K562 (cell line): ENCODE results near the gene MRPL11. TPM values are rescaled to one million over a fixed set of nuclear protein-coding genes. Genes with fewer than 3 reads are reported as not detected.
"Not testable (repeated sequence)": the region's sequence is repeated elsewhere in the genome, so short reads cannot be mapped to it uniquely, and the experiment has no call there.

Source experiments
- ATAC-seq: fragments of 200-7000 bp; cut with Tn5 transposase; 3 replicates; pipeline ENCODE4 v1.9.1; 2020; ENCODE audit warnings: moderate library complexity
- BruUV-seq: library from RNA; stranded (reverse); fragments of 400-500 nt; replicated peaks from 2 replicates; lab custom pipeline; 2021; lab: Mats Ljungman, UMichigan
- CTCF ChIA-PET: fragments of 300-600 bp; formaldehyde crosslinking; extraction: SDS; loops from one replicate; lab custom pipeline; 2021; ENCODE audit warnings: low intra/inter-chr PET ratio; lab: Yijun Ruan, JAX
- POLR2A ChIA-PET: fragments of 300-600, 350-650 bp; sonication (Branson Sonifier 250); formaldehyde crosslinking; extraction: SDS; loops from one replicate; lab custom pipeline; 2021; ENCODE audit warnings: antibody characterized with exemption, inconsistent platforms; lab: Yijun Ruan, JAX
- DNase-seq, 4 experiments: peaks; one replicate each; pipeline versions ENCODE4 v3.0.0 to v3.0.0-alpha.2; 2011 to 2018; ENCODE audit warnings: low spot score in 3 of 4, mixed read lengths in 3 of 4; ENCODE audit errors: extremely low read depth in 1 of 4
- FAIRE-seq: peaks from 2 replicates; lab custom pipeline; 2011; peaks lifted over from hg19 to GRCh38; lab: Jason Lieb, UNC
- H2AFZ ChIP-seq: 2 replicates; pipeline ENCODE4 v1.6.0; 2011; ENCODE audit warnings: low read depth, low read length, control low read depth, inconsistent platforms
- H3K27ac ChIP-seq: fragments of 200-600 bp; 3 replicates; pipeline ENCODE4 v1.8.0; 2011; ENCODE audit warnings: low read depth, mild to moderate bottlenecking, control low read depth, inconsistent platforms, low read length, moderate library complexity, mixed read lengths; ENCODE audit errors: extremely low read depth
- H3K27me3 ChIP-seq, 2 experiments: fragments of 300-600 bp in 1 of 2; 2 replicates in 1 of 2; 3 replicates in 1 of 2; pipeline versions ENCODE4 v1.6.0 to v1.8.0; 2011; ENCODE audit warnings: inconsistent platforms in 2 of 2, low read length in 2 of 2, mild to moderate bottlenecking in 1 of 2, mixed read lengths in 1 of 2, moderate library complexity in 1 of 2; ENCODE audit not compliant: control insufficient read depth in 2 of 2, insufficient read depth in 2 of 2
- H3K36me3 ChIP-seq: fragments of 300-600 bp; 3 replicates; pipeline ENCODE4 v1.8.0; 2011; ENCODE audit warnings: mild to moderate bottlenecking, low read length, inconsistent platforms; ENCODE audit not compliant: control insufficient read depth, insufficient read depth
- H3K4me1 ChIP-seq, 2 experiments: fragments of 200-600 bp in 1 of 2; replicated peaks in 1 of 2; 2 replicates in 1 of 2; 3 replicates in 1 of 2; pipeline versions ENCODE4 v1.5.1 to v1.8.0; 2011; ENCODE audit warnings: inconsistent platforms in 2 of 2, low read length in 2 of 2, mild to moderate bottlenecking in 1 of 2, mixed read lengths in 1 of 2, moderate library complexity in 1 of 2; ENCODE audit not compliant: control insufficient read depth in 2 of 2, insufficient read depth in 2 of 2
- H3K4me2 ChIP-seq: 2 replicates; pipeline ENCODE4 v1.6.1; 2011; ENCODE audit warnings: low read length, control low read depth, inconsistent platforms, mixed read lengths; ENCODE audit not compliant: insufficient read depth
- H3K4me3 ChIP-seq: fragments of 200-600 bp; sonication (generic), shearing (Covaris generic); 2 replicates; pipeline ENCODE4 v1.5.1; 2016; ENCODE audit warnings: control low read depth, inconsistent platforms
- H3K79me2 ChIP-seq: fragments of 200-600 bp; 3 replicates; pipeline ENCODE4 v1.8.0; 2011; ENCODE audit warnings: low read length, inconsistent platforms; ENCODE audit not compliant: control insufficient read depth, insufficient read depth
- H3K9ac ChIP-seq, 2 experiments: 2 replicates each; pipeline versions ENCODE4 v1.6.0 to v1.6.1; 2011; ENCODE audit warnings: low read depth in 2 of 2, low read length in 2 of 2, control low read depth in 1 of 2, inconsistent platforms in 1 of 2, mild to moderate bottlenecking in 1 of 2, mixed read lengths in 1 of 2; ENCODE audit not compliant: insufficient read depth in 1 of 2
- H3K9me1 ChIP-seq: one replicate; pipeline ENCODE4 v1.6.0; 2011; ENCODE audit warnings: inconsistent platforms, mild to moderate bottlenecking, low read length, moderate library complexity; ENCODE audit not compliant: control insufficient read depth, insufficient read depth
- H3K9me3 ChIP-seq: replicated peaks from 2 replicates; pipeline ENCODE4 v1.5.1; 2011; ENCODE audit warnings: low read depth, low read length, inconsistent platforms; ENCODE audit not compliant: control insufficient read depth, insufficient read depth
- H4K20me1 ChIP-seq: replicated peaks from 2 replicates; pipeline ENCODE4 v1.6.1; 2011; ENCODE audit warnings: low read length, inconsistent platforms, mixed read lengths; ENCODE audit not compliant: control insufficient read depth, insufficient read depth
- CEBPB ChIP-seq: fragments of 450-650 bp; IDR thresholded peaks from 2 replicates; pipeline ENCODE4 v1.6.1; 2016; ENCODE audit warnings: missing genetic modification characterization, missing compliant biosample characterization
- CEBPG ChIP-seq, 3 experiments: fragments of 200-800 bp in 1 of 3; sonication (Bioruptor generic) in 1 of 3; sonication (generic) in 1 of 3; formaldehyde crosslinking in 1 of 3; IDR thresholded peaks in 2 of 3; conservative IDR thresholded peaks in 1 of 3; 2 replicates each; pipeline versions ENCODE4 v1.6.1 to v1.8.0; 2016 to 2022; ENCODE audit warnings: missing compliant biosample characterization in 2 of 3, missing genetic modification characterization in 2 of 3, mild to moderate bottlenecking in 1 of 3, missing genetic modification reagents in 1 of 3
- CTBP1 ChIP-seq: fragments of 450-650 bp; IDR thresholded peaks from 2 replicates; pipeline ENCODE4 v1.6.1; 2016; ENCODE audit warnings: borderline replicate concordance
- EZH2 ChIP-seq: IDR thresholded peaks from 2 replicates; pipeline ENCODE4 v1.6.1; 2012; ENCODE audit warnings: low read depth, mild to moderate bottlenecking, inconsistent platforms, low read length, borderline replicate concordance
- FOSL1 ChIP-seq: fragments of 200-800 bp; sonication (Bioruptor generic); conservative IDR thresholded peaks from 2 replicates; pipeline ENCODE4 v1.6.1; 2016; ENCODE audit warnings: missing genetic modification characterization, missing compliant biosample characterization
- KDM5B ChIP-seq: fragments of 200-600 bp; sonication (generic); IDR thresholded peaks from 2 replicates; pipeline ENCODE4 v1.6.1; 2012; ENCODE audit warnings: low read depth, mild to moderate bottlenecking, moderate library complexity, low read length, control low read depth, inconsistent platforms; ENCODE audit not compliant: insufficient replicate concordance
- ZEB2 ChIP-seq: fragments of 450-650 bp; IDR thresholded peaks from 2 replicates; pipeline ENCODE4 v1.6.1; 2016
- WGBS: fragments of 100-300 bp; shearing (Covaris generic); methylation state at CpG from one replicate; pipeline ENCODE4 v1.1.6; 2016; ENCODE audit warnings: low coverage, mixed read lengths; ENCODE audit not compliant: insufficient coverage; ENCODE audit errors: missing lambda C conversion rate; 5-methylcytosine and 5-hydroxymethylcytosine counted together
- in situ Hi-C: fragments of 300-500 bp; cut with MboI; formaldehyde crosslinking; loops from 4 replicates; pipeline ENCODE4 v1.15.0; 2018; ENCODE audit warnings: inconsistent platforms, mixed read lengths
- intact Hi-C: fragments of 100-400 bp; cut with micrococcal nuclease; formaldehyde crosslinking; loops from 2 replicates; pipeline ENCODE4 v1.14.2; 2022
- polyA plus RNA-seq, 8 experiments: library from polyadenylated mRNA; depleted of rRNA in 4 of 8; stranded (reverse) in 5 of 8; unstranded in 3 of 8; fragments of >200 nt; fragmentation: Nextera tagmentation in 2 of 8; fragmentation: Illumina TruSeq in 1 of 8; extraction: Ambion mirVana in 2 of 8; extraction: Trizol in 1 of 8; gene quantifications; 2 replicates each; pipeline versions ENCODE4 v1.2.1 to v1.2.3, GENCODE V29; 2011 to 2014; ENCODE audit warnings: inconsistent platforms in 1 of 8, missing spikeins in 1 of 8
- total RNA-seq, 7 experiments: library from RNA; depleted of rRNA in 6 of 7; stranded (reverse); fragments of >200 nt in 6 of 7; fragmentation: Illumina TruSeq in 2 of 7; extraction: Trizol in 2 of 7; gene quantifications; 2 replicates each; pipeline versions ENCODE4 v1.2.1 to v1.2.3, GENCODE V29; 2011 to 2021; ENCODE audit warnings: low replicate concordance in 1 of 7
- TF ChIP-seq, protein P1 (sequence below): IDR thresholded peaks from 2 replicates; pipeline ENCODE4 v1.6.1; 2014; ENCODE audit warnings: antibody characterized with exemption
- TF ChIP-seq, protein P2 (sequence below): fragments of 450-650 bp; formaldehyde crosslinking; IDR thresholded peaks from 2 replicates; pipeline ENCODE4 v1.4.0; 2020; ENCODE audit warnings: mild to moderate bottlenecking, moderate library complexity
- TF ChIP-seq, protein P3 (sequence below), 2 experiments: fragments of 450-650 bp in 1 of 2; sonication (generic) in 1 of 2; formaldehyde crosslinking in 1 of 2; IDR thresholded peaks in 1 of 2; conservative IDR thresholded peaks in 1 of 2; 2 replicates each; pipeline versions ENCODE4 v1.6.1 to v1.8.1; 2016 to 2023; ENCODE audit warnings: mild to moderate bottlenecking in 2 of 2, moderate library complexity in 2 of 2, inconsistent platforms in 1 of 2, missing genetic modification reagents in 1 of 2

Gene MRPL11
- total and polyA plus RNA-seq, 9 of the 15 experiments (the other 6 are each of a cell fraction or from before 2014, with no cell fraction given) = 33.0 to 173 (median 91.9) TPM

DNA sequence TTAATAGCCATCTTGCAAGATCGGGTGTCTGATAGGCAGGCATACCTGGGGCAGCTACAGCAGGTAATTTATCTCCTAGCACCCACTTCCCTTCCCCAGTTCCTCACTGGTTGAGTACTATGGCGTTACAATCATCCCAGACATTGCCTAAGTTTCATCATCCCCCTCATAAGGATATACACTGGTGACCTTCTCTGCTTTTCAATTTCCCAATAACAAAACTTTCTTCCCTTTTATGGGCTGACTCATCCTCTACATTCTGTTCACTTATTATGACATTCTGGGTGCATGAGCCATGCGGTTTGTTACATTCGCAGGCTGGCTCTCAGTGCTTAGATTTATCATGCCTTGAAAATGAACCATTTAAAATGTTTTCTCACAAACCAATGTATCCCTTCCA lies 5.0 kb upstream of the MRPL11 start:
- Histone ChIP-seq H3K9me1 (no peaks in the 10 kb centered on the region), H3K27ac (no peak overlapping the region), H4K20me1 (no peaks in the 10 kb centered on the region), H3K4me2 (no peak overlapping the region), H2AFZ (no peak overlapping the region), H3K79me2 (no peaks in the 10 kb centered on the region), H3K27me3 (peaks cover 6 to 16% of the 10 kb centered on the region in 2 experiments; a peak in 3 of 5 replicates), H3K4me1 (peaks cover 0 to 8% of the 10 kb centered on the region in 2 experiments; a peak in 2 of 5 replicates), H3K9me3 (no peaks in the 10 kb centered on the region), H3K9ac (no peak overlapping the region), H3K4me3 (no peak overlapping the region), H3K36me3 (no peaks in the 10 kb centered on the region)
- BruUV-seq = no TSS peak
- no peak for FAIRE-seq
- ChIA-PET POLR2A (no interaction called here), CTCF (no interaction called here)
- intact Hi-C loops (no loop called here), in situ Hi-C loops (no loop called here)
- no peak for ATAC-seq
- WGBS = 1% methylated on average over 4 of the region's 4 CpGs
- DNase-seq = no peak
- TF ChIP-seq KDM5B = no peak
- TF ChIP-seq, protein P1, sequence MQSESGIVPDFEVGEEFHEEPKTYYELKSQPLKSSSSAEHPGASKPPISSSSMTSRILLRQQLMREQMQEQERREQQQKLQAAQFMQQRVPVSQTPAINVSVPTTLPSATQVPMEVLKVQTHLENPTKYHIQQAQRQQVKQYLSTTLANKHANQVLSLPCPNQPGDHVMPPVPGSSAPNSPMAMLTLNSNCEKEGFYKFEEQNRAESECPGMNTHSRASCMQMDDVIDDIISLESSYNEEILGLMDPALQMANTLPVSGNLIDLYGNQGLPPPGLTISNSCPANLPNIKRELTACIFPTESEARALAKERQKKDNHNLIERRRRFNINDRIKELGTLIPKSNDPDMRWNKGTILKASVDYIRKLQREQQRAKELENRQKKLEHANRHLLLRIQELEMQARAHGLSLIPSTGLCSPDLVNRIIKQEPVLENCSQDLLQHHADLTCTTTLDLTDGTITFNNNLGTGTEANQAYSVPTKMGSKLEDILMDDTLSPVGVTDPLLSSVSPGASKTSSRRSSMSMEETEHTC = no peak
- TF ChIP-seq FOSL1 (tag) = 0 out of 2 replicates have a peak, but pooled peaks have one; percentile 24
- TF ChIP-seq EZH2 = no peak
- TF ChIP-seq CEBPB (tag) = peak; percentile 72
- TF ChIP-seq, protein P2, sequence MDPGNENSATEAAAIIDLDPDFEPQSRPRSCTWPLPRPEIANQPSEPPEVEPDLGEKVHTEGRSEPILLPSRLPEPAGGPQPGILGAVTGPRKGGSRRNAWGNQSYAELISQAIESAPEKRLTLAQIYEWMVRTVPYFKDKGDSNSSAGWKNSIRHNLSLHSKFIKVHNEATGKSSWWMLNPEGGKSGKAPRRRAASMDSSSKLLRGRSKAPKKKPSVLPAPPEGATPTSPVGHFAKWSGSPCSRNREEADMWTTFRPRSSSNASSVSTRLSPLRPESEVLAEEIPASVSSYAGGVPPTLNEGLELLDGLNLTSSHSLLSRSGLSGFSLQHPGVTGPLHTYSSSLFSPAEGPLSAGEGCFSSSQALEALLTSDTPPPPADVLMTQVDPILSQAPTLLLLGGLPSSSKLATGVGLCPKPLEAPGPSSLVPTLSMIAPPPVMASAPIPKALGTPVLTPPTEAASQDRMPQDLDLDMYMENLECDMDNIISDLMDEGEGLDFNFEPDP = no peak
- TF ChIP-seq CEBPG (CRISPR knock-in tag; IDR thresholded peaks at IDR 0.05) = peak; percentile 64
- peak in 1 of 2 experiments; percentile 95; a peak in 2 of 4 replicates for TF ChIP-seq CEBPG (tag; conservative IDR thresholded peaks at IDR 0.05 in 1 of 2, IDR thresholded peaks at IDR 0.05 in 1 of 2)
- TF ChIP-seq, protein P3, sequence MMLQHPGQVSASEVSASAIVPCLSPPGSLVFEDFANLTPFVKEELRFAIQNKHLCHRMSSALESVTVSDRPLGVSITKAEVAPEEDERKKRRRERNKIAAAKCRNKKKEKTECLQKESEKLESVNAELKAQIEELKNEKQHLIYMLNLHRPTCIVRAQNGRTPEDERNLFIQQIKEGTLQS (IDR thresholded peaks at IDR 0.05) = peak; percentile 72
- TF ChIP-seq, protein P3 (CRISPR knock-in tag; conservative IDR thresholded peaks at IDR 0.05) = no peak; the same call in 1 of the 2 replicates
- TF ChIP-seq CTBP1 = 0 out of 2 replicates have a peak, but pooled peaks have one; percentile 25
- peak; percentile 50; the same call in 1 of the 2 replicates for TF ChIP-seq ZEB2

DNA sequence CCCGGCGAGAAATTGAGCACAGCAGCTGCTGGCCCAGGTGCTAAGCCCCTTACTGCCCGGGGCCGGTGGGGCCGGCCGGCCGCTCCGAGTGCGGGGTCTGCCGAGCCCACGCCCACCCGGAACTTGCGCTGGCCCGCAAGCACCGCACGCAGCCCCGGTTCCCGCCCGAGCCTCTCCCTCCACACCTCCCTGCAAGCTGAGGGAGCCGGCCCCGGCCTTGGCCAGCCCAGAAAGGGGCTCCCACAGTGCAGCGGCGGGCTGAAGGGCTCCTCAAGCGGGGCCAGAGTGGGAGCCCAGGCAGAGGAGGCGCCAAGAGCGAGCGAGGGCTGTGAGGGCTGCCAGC lies 2.3 kb upstream of the MRPL11 start:
- H3K9me3 ChIP-seq, H3K27me3 ChIP-seq, H3K4me3 ChIP-seq, H3K27ac ChIP-seq, H3K9me1 ChIP-seq, FAIRE-seq, intact Hi-C loops, in situ Hi-C loops, DNase-seq, H4K20me1 ChIP-seq, H3K9ac ChIP-seq, H3K4me2 ChIP-seq, BruUV-seq, H2AFZ ChIP-seq, ATAC-seq: not testable (repeated sequence)
- Histone ChIP-seq H3K4me1 (peaks cover 3 to 12% of the 10 kb centered on the region in 2 experiments; a peak in 3 of 5 replicates), H3K36me3 (peaks cover 15% of the 10 kb centered on the region; the same call in 2 of the 3 replicates), H3K79me2 (peaks cover 16% of the 10 kb centered on the region)
- CTCF ChIA-PET = interaction anchor here (1.0 kb wide), 1 partner anchor 33 kb away, joined by 3 read pairs; no protein-coding TSS in a partner anchor
- WGBS = 47% methylated on average over 12 of the region's 27 CpGs
- POLR2A ChIA-PET = interaction anchor here (0.6 to 0.8 kb wide), 2 partner anchors 46 to 48 kb away, joined by 3 read pairs; no protein-coding TSS in a partner anchor
